B cell (primary cell): ENCODE results near the gene HDAC10. TPM values are rescaled to one million over a fixed set of nuclear protein-coding genes. Genes with fewer than 3 reads are reported as not detected.

Source experiments
- ATAC-seq: fragments of 200-7000 bp; cut with Tn5 transposase; one replicate; pipeline ENCODE4 v1.10.0; 2021; ENCODE audit warnings: low read depth, mild to moderate bottlenecking, moderate number of reproducible peaks, moderate library complexity
- CTCF ChIA-PET: fragments of 350-600 bp; sonication (Branson Sonifier 250); formaldehyde crosslinking; loops from one replicate; lab custom pipeline; 2021; ENCODE audit warnings: antibody characterized with exemption, inconsistent platforms; lab: Charles Lee
- POLR2A ChIA-PET: fragments of 350-600 bp; sonication (Branson Sonifier 250); formaldehyde crosslinking; loops from one replicate; lab custom pipeline; 2021; ENCODE audit warnings: antibody characterized with exemption; lab: Charles Lee
- DNase-seq: peaks from one replicate; pipeline ENCODE4 v3.0.0; 2013
- H2AFZ ChIP-seq: 2 replicates; pipeline ENCODE4 v1.6.1; 2012; ENCODE audit warnings: mild to moderate bottlenecking, low read depth, low read length; ENCODE audit not compliant: insufficient read depth, poor library complexity, severe bottlenecking
- H3K27ac ChIP-seq, 2 donors: 1 replicate in 1 of 2; 2 replicates in 1 of 2; pipeline ENCODE4 v1.5.1; 2012 to 2013; ENCODE audit warnings: low read length in 2 of 2, mild to moderate bottlenecking in 2 of 2, moderate library complexity in 1 of 2
- H3K27me3 ChIP-seq, 4 experiments: fragments of 200-600 bp in 1 of 4; sonication (generic) in 1 of 4; replicated peaks in 1 of 4; 1 replicate in 2 of 4; 2 replicates in 2 of 4; pipeline versions ENCODE4 v1.6.1 to v1.7.0; 2013 to 2016; ENCODE audit warnings: low read length in 3 of 4, mild to moderate bottlenecking in 2 of 4, mixed read lengths in 1 of 4, moderate library complexity in 1 of 4; ENCODE audit not compliant: insufficient read depth in 4 of 4, control insufficient read depth in 3 of 4; ENCODE audit errors: control extremely low read depth in 1 of 4
- H3K36me3 ChIP-seq, 2 experiments: replicated peaks in 1 of 2; 1 replicate in 1 of 2; 2 replicates in 1 of 2; pipeline versions ENCODE4 v1.6.1 to v1.7.1; 2013; ENCODE audit warnings: low read length in 1 of 2; ENCODE audit not compliant: insufficient read depth in 2 of 2, control insufficient read depth in 1 of 2; ENCODE audit errors: control extremely low read depth in 1 of 2, extremely low read depth in 1 of 2
- H3K4me1 ChIP-seq, 2 donors: fragments of 200-600 bp in 1 of 2; sonication (generic) in 1 of 2; 1 replicate in 1 of 2; 2 replicates in 1 of 2; pipeline versions ENCODE4 v1.5.1 to v1.6.1; 2013 to 2017; ENCODE audit warnings: low read length in 2 of 2; ENCODE audit not compliant: control insufficient read depth in 2 of 2, insufficient read depth in 2 of 2
- H3K4me2 ChIP-seq: replicated peaks from 2 replicates; pipeline ENCODE3; 2012; ENCODE audit warnings: mild to moderate bottlenecking, low read depth, low read length; ENCODE audit not compliant: poor library complexity, severe bottlenecking
- H3K4me3 ChIP-seq, 5 experiments: fragments of 200-600 bp in 1 of 5; sonication (generic) in 1 of 5; 1 replicate in 3 of 5; 2 replicates in 2 of 5; pipeline versions ENCODE4 v1.5.1 to v1.7.0; 2011 to 2016; ENCODE audit warnings: low read length in 4 of 5, mild to moderate bottlenecking in 4 of 5, low read depth in 2 of 5, control low read depth in 1 of 5, moderate library complexity in 1 of 5; ENCODE audit not compliant: insufficient read depth in 1 of 5; ENCODE audit errors: control extremely low read depth in 1 of 5, extremely low read depth in 1 of 5
- H3K79me2 ChIP-seq: fragments of 200-600 bp; sonication (generic); one replicate; pipeline ENCODE4 v1.6.0; 2016; ENCODE audit warnings: low read length; ENCODE audit not compliant: control insufficient read depth, insufficient read depth
- H3K9ac ChIP-seq: fragments of 200-600 bp; sonication (generic); 2 replicates; pipeline ENCODE4 v1.6.1; 2017; ENCODE audit warnings: mild to moderate bottlenecking, low read length, moderate library complexity
- H3K9me3 ChIP-seq, 3 donors: one replicate each; pipeline versions ENCODE4 v1.6.1 to v1.7.1; 2013; ENCODE audit warnings: low read length in 2 of 3; ENCODE audit not compliant: control insufficient read depth in 2 of 3, insufficient read depth in 1 of 3; ENCODE audit errors: control extremely low read depth in 1 of 3
- H4K20me1 ChIP-seq: 2 replicates; pipeline ENCODE4 v1.6.0; 2012; ENCODE audit warnings: mild to moderate bottlenecking, low read length; ENCODE audit not compliant: insufficient read depth, control insufficient read depth, poor library complexity, severe bottlenecking
- H3K27ac Mint-ChIP-seq: one replicate; pipeline ENCODE4 v1.8.0; 2021; ENCODE audit warnings: mixed read lengths
- H3K27me3 Mint-ChIP-seq: one replicate; pipeline ENCODE4 v1.8.0; 2021; ENCODE audit warnings: mixed read lengths
- H3K4me1 Mint-ChIP-seq: one replicate; pipeline ENCODE4 v1.8.0; 2021; ENCODE audit warnings: mixed read lengths
- H3K4me3 Mint-ChIP-seq: one replicate; pipeline ENCODE4 v1.8.0; 2021; ENCODE audit warnings: mixed read lengths
- H3K9me3 Mint-ChIP-seq: one replicate; pipeline ENCODE4 v1.8.0; 2022; ENCODE audit warnings: mixed read lengths; ENCODE audit not compliant: insufficient read depth
- EZH2 ChIP-seq: IDR thresholded peaks from 2 replicates; pipeline ENCODE4 v1.6.1; 2012; ENCODE audit warnings: borderline replicate concordance, low read depth, mild to moderate bottlenecking, moderate library complexity, low read length; ENCODE audit not compliant: insufficient read depth, poor library complexity, severe bottlenecking
- WGBS: methylation state at CpG from one replicate; pipeline ENCODE4 v1.1.5; 2013; ENCODE audit warnings: missing lambda C conversion rate; ENCODE audit not compliant: insufficient coverage; 5-methylcytosine and 5-hydroxymethylcytosine counted together
- intact Hi-C: fragments of 100-400 bp; cut with micrococcal nuclease; formaldehyde crosslinking; loops from one replicate; pipeline ENCODE4 v1.10.0; 2022
- polyA plus RNA-seq: library from polyadenylated mRNA; depleted of rRNA; stranded (reverse); fragments of >200 nt; gene quantifications from 2 replicates; pipeline ENCODE4 v1.2.3, GENCODE V29; 2012
- total RNA-seq, 2 donors: library from RNA; stranded (reverse); fragments of 120-200 nt in 1 of 2; gene quantifications; 1 replicate in 1 of 2; 2 replicates in 1 of 2; pipeline versions ENCODE4 v1.2.3 to v1.2.4, GENCODE V29; 2013 to 2022
- TF ChIP-seq, protein P1 (sequence below): fragments of 200-600 bp; IDR thresholded peaks from one replicate; pipeline ENCODE4 v1.8.0; 2022; ENCODE audit warnings: antibody characterized with exemption, mild to moderate bottlenecking

The HDAC10 gene
- total and polyA plus RNA-seq, 2 donors (not counting 1 experiment from before 2014, with no cell fraction given) = 136 to 187 TPM

DNA sequence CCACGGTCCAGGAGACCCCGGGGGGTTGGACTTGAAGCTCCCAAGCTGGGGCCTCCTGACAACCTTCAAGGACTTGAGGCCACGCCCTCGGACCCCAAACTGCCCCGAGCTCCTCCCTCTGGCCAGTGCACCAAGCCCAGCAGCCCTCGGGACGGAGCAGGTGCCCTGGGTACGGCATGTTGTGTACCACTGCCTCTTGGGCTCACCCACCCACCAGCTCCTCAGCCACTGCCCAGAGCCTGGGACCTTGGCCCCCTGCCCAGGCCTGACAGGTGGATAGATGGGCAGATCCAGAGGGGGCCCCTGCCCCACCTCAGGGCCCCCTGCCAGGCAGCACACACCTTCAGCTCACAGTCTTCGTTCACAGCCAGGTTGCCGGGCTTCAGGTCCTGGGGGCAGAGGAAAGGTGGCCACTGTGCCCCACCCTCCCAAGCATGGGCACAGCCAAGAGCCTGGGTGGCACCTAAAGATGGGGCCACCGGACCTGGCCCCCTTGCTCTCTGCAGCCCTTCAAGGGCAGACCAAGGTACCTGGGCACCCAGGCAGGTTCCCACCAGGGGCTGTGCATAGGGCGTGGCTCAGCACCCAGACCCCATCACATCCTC, 5.3 kb upstream of the HDAC10 start:
- no peak overlapping the region for H3K4me3 ChIP-seq
- ChIA-PET POLR2A (no interaction called here), CTCF (interaction anchor here (1.0 kb wide), 1 partner anchor 14 kb away, joined by 3 read pairs; no protein-coding TSS in a partner anchor)
- intact Hi-C loops = no loop called here
- H4K20me1 ChIP-seq = no peaks in the 10 kb centered on the region
- H2AFZ ChIP-seq = no peak overlapping the region
- DNase-seq = no peak
- Mint-ChIP-seq H3K9me3 (no peaks in the 10 kb centered on the region), H3K4me1 (peaks cover 10% of the 10 kb centered on the region), H3K4me3 (no peak overlapping the region), H3K27ac (no peak overlapping the region), H3K27me3 (peaks cover 3% of the 10 kb centered on the region)
- no peaks in the 10 kb centered on the region for H3K9me3 ChIP-seq
- no peaks in the 10 kb centered on the region for H3K79me2 ChIP-seq
- peaks cover 5 to 13% of the 10 kb centered on the region in 2 donors for H3K4me1 ChIP-seq
- no peak overlapping the region for H3K9ac ChIP-seq
- no peak for ATAC-seq
- WGBS = 93% methylated on average over 12 of the region's 12 CpGs
- no peaks in the 10 kb centered on the region for H3K36me3 ChIP-seq
- H3K4me2 ChIP-seq = no peak overlapping the region
- no peak overlapping the region for H3K27ac ChIP-seq
- TF ChIP-seq, protein P1, sequence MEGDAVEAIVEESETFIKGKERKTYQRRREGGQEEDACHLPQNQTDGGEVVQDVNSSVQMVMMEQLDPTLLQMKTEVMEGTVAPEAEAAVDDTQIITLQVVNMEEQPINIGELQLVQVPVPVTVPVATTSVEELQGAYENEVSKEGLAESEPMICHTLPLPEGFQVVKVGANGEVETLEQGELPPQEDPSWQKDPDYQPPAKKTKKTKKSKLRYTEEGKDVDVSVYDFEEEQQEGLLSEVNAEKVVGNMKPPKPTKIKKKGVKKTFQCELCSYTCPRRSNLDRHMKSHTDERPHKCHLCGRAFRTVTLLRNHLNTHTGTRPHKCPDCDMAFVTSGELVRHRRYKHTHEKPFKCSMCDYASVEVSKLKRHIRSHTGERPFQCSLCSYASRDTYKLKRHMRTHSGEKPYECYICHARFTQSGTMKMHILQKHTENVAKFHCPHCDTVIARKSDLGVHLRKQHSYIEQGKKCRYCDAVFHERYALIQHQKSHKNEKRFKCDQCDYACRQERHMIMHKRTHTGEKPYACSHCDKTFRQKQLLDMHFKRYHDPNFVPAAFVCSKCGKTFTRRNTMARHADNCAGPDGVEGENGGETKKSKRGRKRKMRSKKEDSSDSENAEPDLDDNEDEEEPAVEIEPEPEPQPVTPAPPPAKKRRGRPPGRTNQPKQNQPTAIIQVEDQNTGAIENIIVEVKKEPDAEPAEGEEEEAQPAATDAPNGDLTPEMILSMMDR = no peak
- no peak for TF ChIP-seq EZH2
- H3K27me3 ChIP-seq = peaks cover 0 to 11% (median 2%) of the 10 kb centered on the region in 4 experiments

DNA sequence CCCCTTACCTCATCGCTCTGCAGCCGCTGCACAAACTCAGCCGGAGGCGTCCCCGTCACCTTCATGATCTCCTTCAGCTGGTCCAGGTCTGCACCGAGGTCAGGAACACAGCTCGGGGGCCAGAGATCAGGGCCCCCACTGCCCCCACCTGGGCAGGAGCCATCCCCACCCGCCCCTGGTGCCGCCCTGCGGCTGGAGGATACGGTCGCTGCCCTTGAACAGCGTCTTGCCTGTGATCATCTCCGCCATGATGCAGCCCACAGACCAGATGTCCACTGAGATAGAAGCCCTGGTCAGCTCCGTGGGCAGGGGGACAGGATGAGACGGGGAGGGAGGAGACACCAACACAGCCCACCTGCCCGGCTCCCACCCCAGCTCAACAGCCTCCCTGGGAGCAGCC, 4.5 kb upstream of the HDAC10 start:
- ATAC-seq (no peak), DNase-seq (no peak)
- H3K9me3 Mint-ChIP-seq = no peaks in the 10 kb centered on the region
- peaks cover 12% of the 10 kb centered on the region for H3K4me1 Mint-ChIP-seq
- ChIA-PET CTCF (interaction anchor here (1.0 to 1.5 kb wide), 2 partner anchors 13 to 18 kb away, joined by 3 to 4 read pairs; no protein-coding TSS in a partner anchor), POLR2A (no interaction called here)
- H3K27ac Mint-ChIP-seq = no peak overlapping the region
- Histone ChIP-seq H3K27ac (no peak overlapping the region), H4K20me1 (no peaks in the 10 kb centered on the region), H3K36me3 (no peaks in the 10 kb centered on the region), H3K27me3 (peaks cover 0 to 6% (median under 1%) of the 10 kb centered on the region in 4 experiments), H3K4me1 (peaks cover 2 to 12% of the 10 kb centered on the region in 2 donors), H3K4me3 (no peak overlapping the region), H3K9ac (no peak overlapping the region), H2AFZ (no peak overlapping the region), H3K4me2 (no peak overlapping the region), H3K9me3 (no peaks in the 10 kb centered on the region), H3K79me2 (no peaks in the 10 kb centered on the region)
- no peak for TF ChIP-seq EZH2
- TF ChIP-seq, protein P1 = no peak
- intact Hi-C loops = no loop called here
- peaks cover 3% of the 10 kb centered on the region for H3K27me3 Mint-ChIP-seq
- no peak overlapping the region for H3K4me3 Mint-ChIP-seq
- WGBS = 98% methylated on average over 16 of the region's 17 CpGs
